ENCODE data around the gene CBL.

Gene CBL

GRCh38 chr11:119347940-119348605 is 141.9 kb downstream of the CBL start:
- no peak for DNase-seq (ENCODE audit: low spot score)

- no peak for DNase-seq (ENCODE audit: low spot score)
Observed at GRCh38 chr11:119350302-119350701, 144.2 kb downstream of the CBL start.

- no peak for DNase-seq (ENCODE audit: low spot score)
Observed at GRCh38 chr11:119351232-119351631, 145.1 kb downstream of the CBL start.

- DNase-seq (ENCODE audit: low spot score): peak; percentile 90
Observed at GRCh38 chr11:119352857-119353260, 146.7 kb downstream of the CBL start.

- no peak for DNase-seq (ENCODE audit: low spot score)
Observed at GRCh38 chr11:119355091-119355843, 149.1 kb downstream of the CBL start.

- DNase-seq (ENCODE audit: low spot score): no peak
Observed at GRCh38 chr11:119356349-119357031, 150.4 kb downstream of the CBL start.

GRCh38 chr11:119357074-119357473 is 150.9 kb downstream of the CBL start:
- DNase-seq (ENCODE audit: low spot score): no peak
